ENCODE results near the gene C1GALT1. TPM values are rescaled to one million over a fixed set of nuclear protein-coding genes. Genes with fewer than 3 reads are reported as not detected.

Gene C1GALT1
- total and polyA plus RNA-seq, 2 experiments from 2014 or later = 58.2 to 203 TPM

DNA sequence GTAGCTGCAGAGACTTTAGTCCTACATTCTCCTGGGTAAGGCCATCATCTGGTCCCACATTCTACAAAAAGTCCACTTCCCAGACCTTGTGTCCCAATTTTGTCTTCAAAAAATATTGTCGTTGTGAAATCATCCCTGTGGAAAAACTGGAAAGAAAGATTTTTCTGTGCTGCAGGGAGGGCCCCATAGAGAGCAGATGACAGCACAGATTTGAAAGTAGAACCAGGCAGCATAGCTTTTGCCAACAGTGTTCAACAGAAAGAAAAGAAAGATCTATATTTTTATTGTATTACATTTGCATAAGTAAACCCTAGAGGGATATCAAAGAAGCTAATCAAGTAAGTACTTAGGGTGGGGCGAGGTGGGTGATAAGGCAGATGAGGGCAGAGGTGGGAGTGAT, 48.3 kb upstream of the C1GALT1 start (continued):
- TF ChIP-seq, protein P1, sequence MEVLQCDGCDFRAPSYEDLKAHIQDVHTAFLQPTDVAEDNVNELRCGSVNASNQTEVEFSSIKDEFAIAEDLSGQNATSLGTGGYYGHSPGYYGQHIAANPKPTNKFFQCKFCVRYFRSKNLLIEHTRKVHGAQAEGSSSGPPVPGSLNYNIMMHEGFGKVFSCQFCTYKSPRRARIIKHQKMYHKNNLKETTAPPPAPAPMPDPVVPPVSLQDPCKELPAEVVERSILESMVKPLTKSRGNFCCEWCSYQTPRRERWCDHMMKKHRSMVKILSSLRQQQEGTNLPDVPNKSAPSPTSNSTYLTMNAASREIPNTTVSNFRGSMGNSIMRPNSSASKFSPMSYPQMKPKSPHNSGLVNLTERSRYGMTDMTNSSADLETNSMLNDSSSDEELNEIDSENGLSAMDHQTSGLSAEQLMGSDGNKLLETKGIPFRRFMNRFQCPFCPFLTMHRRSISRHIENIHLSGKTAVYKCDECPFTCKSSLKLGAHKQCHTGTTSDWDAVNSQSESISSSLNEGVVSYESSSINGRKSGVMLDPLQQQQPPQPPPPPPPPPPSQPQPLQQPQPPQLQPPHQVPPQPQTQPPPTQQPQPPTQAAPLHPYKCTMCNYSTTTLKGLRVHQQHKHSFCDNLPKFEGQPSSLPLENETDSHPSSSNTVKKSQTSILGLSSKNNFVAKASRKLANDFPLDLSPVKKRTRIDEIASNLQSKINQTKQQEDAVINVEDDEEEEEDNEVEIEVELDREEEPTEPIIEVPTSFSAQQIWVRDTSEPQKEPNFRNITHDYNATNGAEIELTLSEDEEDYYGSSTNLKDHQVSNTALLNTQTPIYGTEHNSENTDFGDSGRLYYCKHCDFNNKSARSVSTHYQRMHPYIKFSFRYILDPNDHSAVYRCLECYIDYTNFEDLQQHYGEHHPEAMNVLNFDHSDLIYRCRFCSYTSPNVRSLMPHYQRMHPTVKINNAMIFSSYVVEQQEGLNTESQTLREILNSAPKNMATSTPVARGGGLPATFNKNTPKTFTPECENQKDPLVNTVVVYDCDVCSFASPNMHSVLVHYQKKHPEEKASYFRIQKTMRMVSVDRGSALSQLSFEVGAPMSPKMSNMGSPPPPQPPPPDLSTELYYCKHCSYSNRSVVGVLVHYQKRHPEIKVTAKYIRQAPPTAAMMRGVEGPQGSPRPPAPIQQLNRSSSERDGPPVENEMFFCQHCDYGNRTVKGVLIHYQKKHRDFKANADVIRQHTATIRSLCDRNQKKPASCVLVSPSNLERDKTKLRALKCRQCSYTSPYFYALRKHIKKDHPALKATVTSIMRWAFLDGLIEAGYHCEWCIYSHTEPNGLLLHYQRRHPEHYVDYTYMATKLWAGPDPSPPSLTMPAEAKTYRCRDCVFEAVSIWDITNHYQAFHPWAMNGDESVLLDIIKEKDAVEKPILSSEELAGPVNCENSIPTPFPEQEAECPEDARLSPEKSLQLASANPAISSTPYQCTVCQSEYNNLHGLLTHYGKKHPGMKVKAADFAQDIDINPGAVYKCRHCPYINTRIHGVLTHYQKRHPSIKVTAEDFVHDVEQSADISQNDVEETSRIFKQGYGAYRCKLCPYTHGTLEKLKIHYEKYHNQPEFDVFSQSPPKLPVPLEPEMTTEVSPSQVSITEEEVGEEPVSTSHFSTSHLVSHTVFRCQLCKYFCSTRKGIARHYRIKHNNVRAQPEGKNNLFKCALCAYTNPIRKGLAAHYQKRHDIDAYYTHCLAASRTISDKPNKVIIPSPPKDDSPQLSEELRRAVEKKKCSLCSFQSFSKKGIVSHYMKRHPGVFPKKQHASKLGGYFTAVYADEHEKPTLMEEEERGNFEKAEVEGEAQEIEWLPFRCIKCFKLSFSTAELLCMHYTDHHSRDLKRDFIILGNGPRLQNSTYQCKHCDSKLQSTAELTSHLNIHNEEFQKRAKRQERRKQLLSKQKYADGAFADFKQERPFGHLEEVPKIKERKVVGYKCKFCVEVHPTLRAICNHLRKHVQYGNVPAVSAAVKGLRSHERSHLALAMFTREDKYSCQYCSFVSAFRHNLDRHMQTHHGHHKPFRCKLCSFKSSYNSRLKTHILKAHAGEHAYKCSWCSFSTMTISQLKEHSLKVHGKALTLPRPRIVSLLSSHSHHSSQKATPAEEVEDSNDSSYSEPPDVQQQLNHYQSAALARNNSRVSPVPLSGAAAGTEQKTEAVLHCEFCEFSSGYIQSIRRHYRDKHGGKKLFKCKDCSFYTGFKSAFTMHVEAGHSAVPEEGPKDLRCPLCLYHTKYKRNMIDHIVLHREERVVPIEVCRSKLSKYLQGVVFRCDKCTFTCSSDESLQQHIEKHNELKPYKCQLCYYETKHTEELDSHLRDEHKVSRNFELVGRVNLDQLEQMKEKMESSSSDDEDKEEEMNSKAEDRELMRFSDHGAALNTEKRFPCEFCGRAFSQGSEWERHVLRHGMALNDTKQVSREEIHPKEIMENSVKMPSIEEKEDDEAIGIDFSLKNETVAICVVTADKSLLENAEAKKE (CRISPR knock-in tag; IDR thresholded peaks at IDR 0.05) = no peak
- TF ChIP-seq, protein P2, sequence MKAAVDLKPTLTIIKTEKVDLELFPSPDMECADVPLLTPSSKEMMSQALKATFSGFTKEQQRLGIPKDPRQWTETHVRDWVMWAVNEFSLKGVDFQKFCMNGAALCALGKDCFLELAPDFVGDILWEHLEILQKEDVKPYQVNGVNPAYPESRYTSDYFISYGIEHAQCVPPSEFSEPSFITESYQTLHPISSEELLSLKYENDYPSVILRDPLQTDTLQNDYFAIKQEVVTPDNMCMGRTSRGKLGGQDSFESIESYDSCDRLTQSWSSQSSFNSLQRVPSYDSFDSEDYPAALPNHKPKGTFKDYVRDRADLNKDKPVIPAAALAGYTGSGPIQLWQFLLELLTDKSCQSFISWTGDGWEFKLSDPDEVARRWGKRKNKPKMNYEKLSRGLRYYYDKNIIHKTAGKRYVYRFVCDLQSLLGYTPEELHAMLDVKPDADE (IDR thresholded peaks at IDR 0.05) = no peak
- TF ChIP-seq CREB1 (CRISPR knock-in tag; IDR thresholded peaks at IDR 0.05; ENCODE audit: low read depth) (no peak), ZNF114 (CRISPR knock-in tag; IDR thresholded peaks at IDR 0.05) (no peak)

DNA sequence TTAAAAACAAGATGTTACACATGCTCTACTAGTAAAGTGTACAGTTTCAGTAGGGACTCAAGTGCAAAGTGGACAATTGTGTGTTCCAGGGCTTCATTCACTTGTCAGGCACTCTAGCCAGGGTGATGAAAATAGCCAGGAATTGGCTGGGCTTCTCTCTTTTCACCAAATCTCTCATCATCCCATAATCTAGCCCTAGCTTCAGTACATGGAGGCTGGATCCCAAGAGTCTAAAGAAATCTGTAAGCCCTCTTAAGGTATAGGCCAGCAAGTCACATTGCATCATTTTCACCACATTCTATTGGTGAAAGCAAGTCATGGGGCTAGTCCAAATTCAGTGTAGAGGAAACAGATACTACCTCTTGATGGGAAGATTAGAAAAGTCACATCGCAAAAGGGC, 47.3 kb upstream of the C1GALT1 start:
- no peak overlapping the region for H3K4me2 ChIP-seq
- H3F3A ChIP-seq (replicated peaks; ENCODE audit: low read depth) = no peaks in the 10 kb centered on the region
- no peak overlapping the region for H3K27ac Mint-ChIP-seq
- no peaks in the 10 kb centered on the region for H3K27me3 ChIP-seq (ENCODE audit: insufficient read depth)
- H3K4me1 ChIP-seq (ENCODE audit: insufficient read depth) = peaks cover 17% of the 10 kb centered on the region
- H4K20me1 ChIP-seq (replicated peaks; ENCODE audit: insufficient read depth) = no peaks in the 10 kb centered on the region
- H3K27me3 Mint-ChIP-seq (ENCODE audit: insufficient read depth, low read depth, poor library complexity) = peaks cover 8% of the 10 kb centered on the region
- no peaks in the 10 kb centered on the region for H3K36me3 Mint-ChIP-seq (ENCODE audit: low read depth)
- no peak overlapping the region for H3K4me3 ChIP-seq
- no peak overlapping the region for H3K27ac ChIP-seq (ENCODE audit: low read depth)
- peaks cover under 1% of the 10 kb centered on the region; the same call in 2 of the 3 replicates for H3K9me3 Mint-ChIP-seq
- H3K9me2 ChIP-seq (ENCODE audit: insufficient read depth) = no peaks in the 10 kb centered on the region
- H2AFZ ChIP-seq = no peak overlapping the region
- DNase-seq (ENCODE audit: low spot score) (no peak), ATAC-seq (no peak)
- no peak overlapping the region for H3K4me3 Mint-ChIP-seq
- no peaks in the 10 kb centered on the region for H3K36me3 ChIP-seq (ENCODE audit: insufficient read depth)
- H3K79me2 ChIP-seq (replicated peaks; ENCODE audit: insufficient read depth) = no peaks in the 10 kb centered on the region
- peaks cover 34% of the 10 kb centered on the region for H3K4me1 Mint-ChIP-seq
- TF ChIP-seq ZNF331 (CRISPR knock-in tag; IDR thresholded peaks at IDR 0.05; ENCODE audit: low read depth) (no peak), EZH2phosphoT487 (IDR thresholded peaks at IDR 0.05; ENCODE audit: unreplicated experiment) (no peak)
- TF ChIP-seq, protein P3, sequence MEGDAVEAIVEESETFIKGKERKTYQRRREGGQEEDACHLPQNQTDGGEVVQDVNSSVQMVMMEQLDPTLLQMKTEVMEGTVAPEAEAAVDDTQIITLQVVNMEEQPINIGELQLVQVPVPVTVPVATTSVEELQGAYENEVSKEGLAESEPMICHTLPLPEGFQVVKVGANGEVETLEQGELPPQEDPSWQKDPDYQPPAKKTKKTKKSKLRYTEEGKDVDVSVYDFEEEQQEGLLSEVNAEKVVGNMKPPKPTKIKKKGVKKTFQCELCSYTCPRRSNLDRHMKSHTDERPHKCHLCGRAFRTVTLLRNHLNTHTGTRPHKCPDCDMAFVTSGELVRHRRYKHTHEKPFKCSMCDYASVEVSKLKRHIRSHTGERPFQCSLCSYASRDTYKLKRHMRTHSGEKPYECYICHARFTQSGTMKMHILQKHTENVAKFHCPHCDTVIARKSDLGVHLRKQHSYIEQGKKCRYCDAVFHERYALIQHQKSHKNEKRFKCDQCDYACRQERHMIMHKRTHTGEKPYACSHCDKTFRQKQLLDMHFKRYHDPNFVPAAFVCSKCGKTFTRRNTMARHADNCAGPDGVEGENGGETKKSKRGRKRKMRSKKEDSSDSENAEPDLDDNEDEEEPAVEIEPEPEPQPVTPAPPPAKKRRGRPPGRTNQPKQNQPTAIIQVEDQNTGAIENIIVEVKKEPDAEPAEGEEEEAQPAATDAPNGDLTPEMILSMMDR (conservative IDR thresholded peaks at IDR 0.05; ENCODE audit: low read depth in 2 of 2) = no peak
- TF ChIP-seq, protein P1 (CRISPR knock-in tag; IDR thresholded peaks at IDR 0.05) = no peak
